CD14-positive monocyte (primary cell): ENCODE data around the gene APOL3. TPM values are rescaled to one million over a fixed set of nuclear protein-coding genes. Genes with fewer than 3 reads are reported as not detected.

Source experiments
- DNase-seq, 3 donors: peaks; one replicate each; pipeline ENCODE4 v3.0.0-alpha.2; 2011 to 2022
- H2AFZ ChIP-seq: 2 replicates; pipeline ENCODE4 v1.6.0; 2012; ENCODE audit warnings: mild to moderate bottlenecking, low read depth, low read length, inconsistent platforms; ENCODE audit not compliant: insufficient read depth, poor library complexity, severe bottlenecking
- H3K27ac ChIP-seq, 2 donors: 1 replicate in 1 of 2; 2 replicates in 1 of 2; pipeline ENCODE4 v1.5.1; 2012 to 2013; ENCODE audit warnings: low read length in 2 of 2, control low read depth in 1 of 2, inconsistent platforms in 1 of 2, low read depth in 1 of 2, mild to moderate bottlenecking in 1 of 2
- H3K27me3 ChIP-seq, 2 donors: one replicate each; pipeline versions ENCODE4 v1.6.0 to v1.6.1; 2011 to 2013; ENCODE audit warnings: low read length in 2 of 2; ENCODE audit not compliant: control insufficient read depth in 2 of 2, insufficient read depth in 2 of 2
- H3K36me3 ChIP-seq, 2 donors: replicated peaks in 1 of 2; 1 replicate in 1 of 2; 2 replicates in 1 of 2; pipeline versions ENCODE4 v1.5.1 to v1.6.1; 2012 to 2013; ENCODE audit warnings: low read length in 2 of 2, control low read depth in 1 of 2, inconsistent platforms in 1 of 2, mild to moderate bottlenecking in 1 of 2; ENCODE audit not compliant: insufficient read depth in 2 of 2, control insufficient read depth in 1 of 2
- H3K4me1 ChIP-seq, 2 donors: 1 replicate in 1 of 2; 2 replicates in 1 of 2; pipeline versions ENCODE4 v1.5.1 to v1.6.1; 2012 to 2013; ENCODE audit warnings: low read length in 2 of 2, control low read depth in 1 of 2, inconsistent platforms in 1 of 2, mild to moderate bottlenecking in 1 of 2, moderate library complexity in 1 of 2; ENCODE audit not compliant: insufficient read depth in 2 of 2, control insufficient read depth in 1 of 2
- H3K4me2 ChIP-seq: replicated peaks from 2 replicates; pipeline ENCODE3; 2012; ENCODE audit warnings: low read length, moderate library complexity, mild to moderate bottlenecking; ENCODE audit not compliant: poor library complexity, severe bottlenecking; ENCODE audit errors: extremely low read depth
- H3K4me3 ChIP-seq, 3 experiments: fragments of 200-600 bp in 1 of 3; sonication (generic) in 1 of 3; replicated peaks in 1 of 3; 1 replicate in 2 of 3; 2 replicates in 1 of 3; pipeline ENCODE4 v1.5.1; 2011 to 2013; ENCODE audit warnings: low read length in 3 of 3, mild to moderate bottlenecking in 3 of 3, control low read depth in 2 of 3, low read depth in 2 of 3, inconsistent platforms in 1 of 3, moderate library complexity in 1 of 3
- H3K79me2 ChIP-seq: 2 replicates; pipeline ENCODE4 v1.6.0; 2012; ENCODE audit warnings: mild to moderate bottlenecking, control low read depth, inconsistent platforms, low read length, moderate library complexity; ENCODE audit not compliant: insufficient read depth
- H3K9ac ChIP-seq: 2 replicates; pipeline ENCODE4 v1.6.0; 2017; ENCODE audit warnings: low read length, mild to moderate bottlenecking; ENCODE audit not compliant: insufficient read depth, poor library complexity, severe bottlenecking
- H3K9me3 ChIP-seq, 2 donors: replicated peaks in 1 of 2; 1 replicate in 1 of 2; 2 replicates in 1 of 2; pipeline versions ENCODE4 v1.5.1 to v1.6.1; 2012 to 2013; ENCODE audit warnings: low read length in 2 of 2, control low read depth in 1 of 2; ENCODE audit not compliant: control insufficient read depth in 1 of 2, insufficient read depth in 1 of 2
- H4K20me1 ChIP-seq: 2 replicates; pipeline ENCODE4 v1.6.0; 2012; ENCODE audit warnings: mild to moderate bottlenecking, low read length, control low read depth, moderate library complexity; ENCODE audit not compliant: insufficient read depth
- H3K27ac Mint-ChIP-seq, 7 donors: one replicate each; pipeline ENCODE4 v1.8.0; 2020; ENCODE audit warnings: mild to moderate bottlenecking in 7 of 7, mixed read lengths in 7 of 7, moderate library complexity in 6 of 7, inconsistent platforms in 2 of 7
- H3K27me3 Mint-ChIP-seq, 3 donors: one replicate each; pipeline ENCODE4 v1.8.0; 2021 to 2022; ENCODE audit warnings: low read depth in 3 of 3, mild to moderate bottlenecking in 3 of 3, mixed read lengths in 3 of 3, moderate library complexity in 3 of 3, inconsistent platforms in 1 of 3
- H3K36me3 Mint-ChIP-seq, 2 donors: one replicate each; pipeline ENCODE4 v1.8.0; 2020; ENCODE audit warnings: mixed read lengths in 2 of 2, inconsistent platforms in 1 of 2, mild to moderate bottlenecking in 1 of 2
- H3K4me1 Mint-ChIP-seq: one replicate; pipeline ENCODE4 v1.8.0; 2020; ENCODE audit warnings: mild to moderate bottlenecking, mixed read lengths
- H3K4me3 Mint-ChIP-seq, 2 donors: one replicate each; pipeline ENCODE4 v1.8.0; 2020; ENCODE audit warnings: mild to moderate bottlenecking in 2 of 2, mixed read lengths in 2 of 2, moderate library complexity in 1 of 2
- H3K9me3 Mint-ChIP-seq, 7 donors: one replicate each; pipeline ENCODE4 v1.8.0; 2020 to 2022; ENCODE audit warnings: mixed read lengths in 7 of 7, mild to moderate bottlenecking in 6 of 7, moderate library complexity in 6 of 7, inconsistent platforms in 2 of 7
- WGBS: methylation state at CpG from one replicate; pipeline ENCODE4 v1.1.5; 2013; ENCODE audit warnings: missing lambda C conversion rate; ENCODE audit not compliant: insufficient coverage; 5-methylcytosine and 5-hydroxymethylcytosine counted together
- intact Hi-C, 2 donors: fragments of 100-400 bp; cut with micrococcal nuclease; formaldehyde crosslinking; loops; one replicate each; pipeline versions ENCODE4 v1.15.0 to v1.15.1; 2023
- polyA plus RNA-seq, 3 donors: library from polyadenylated mRNA; depleted of rRNA in 1 of 3; unstranded in 2 of 3; stranded (reverse) in 1 of 3; fragments of 300-500 nt in 2 of 3; fragments of >200 nt in 1 of 3; fragmentation: Illumina TruSeq in 2 of 3; gene quantifications; 1 replicate in 2 of 3; 2 replicates in 1 of 3; pipeline ENCODE4 v1.2.3, GENCODE V29; 2012 to 2021
- TF ChIP-seq, protein P1 (sequence below): fragments of 200-600 bp; IDR thresholded peaks from one replicate; pipeline ENCODE4 v1.8.0; 2022; ENCODE audit warnings: antibody characterized with exemption, mild to moderate bottlenecking

The APOL3 gene
- polyA plus RNA-seq, 3 donors: 39.9 to 97.0 (median 61.3) TPM

DNA sequence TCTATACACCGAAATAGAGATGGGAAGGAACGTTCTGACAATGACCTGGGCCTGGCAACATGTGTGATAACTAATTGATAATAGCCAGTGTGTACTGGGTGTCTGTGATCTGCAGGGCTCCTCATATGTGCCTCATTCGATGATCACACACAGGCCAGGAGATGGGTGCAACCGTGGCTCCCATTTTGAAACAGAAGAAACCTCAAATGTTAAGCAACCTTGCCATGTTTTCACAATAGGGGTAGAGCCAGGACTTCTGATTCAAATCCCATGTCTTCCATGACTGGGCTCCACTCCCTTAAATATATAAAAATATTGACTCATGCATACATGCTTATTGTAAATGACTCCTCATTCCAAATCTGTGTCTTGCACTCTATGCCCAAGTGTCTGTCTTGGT is 11.1 kb downstream of the APOL3 start:
- no peak overlapping the region for H2AFZ ChIP-seq
- no peaks in the 10 kb centered on the region for H3K9me3 ChIP-seq
- peaks cover 78% of the 10 kb centered on the region for H4K20me1 ChIP-seq
- H3K4me3 ChIP-seq: peak overlapping the region in 1 of 3 experiments; percentile 2
- no peak overlapping the region for H3K9ac ChIP-seq
- Mint-ChIP-seq H3K9me3 (peaks cover 0 to 7% (median 2%) of the 10 kb centered on the region in 7 donors), H3K4me1 (peaks cover 68% of the 10 kb centered on the region), H3K36me3 (peaks cover 85 to 92% of the 10 kb centered on the region in 2 donors), H3K27ac (peak overlapping the region; percentile 71 to 87 (median 80)), H3K4me3 (peak overlapping the region in 1 of 2 donors; percentile 36), H3K27me3 (peaks cover 0 to 1% (median 0%) of the 10 kb centered on the region in 3 donors)
- H3K27ac ChIP-seq: peak overlapping the region in 1 of 2 donors; percentile 55
- H3K36me3 ChIP-seq: peaks cover 33 to 88% of the 10 kb centered on the region in 2 donors
- H3K4me2 ChIP-seq: peak overlapping the region; percentile 14
- H3K79me2 ChIP-seq: peaks cover 46% of the 10 kb centered on the region
- no peaks in the 10 kb centered on the region for H3K27me3 ChIP-seq
- 50% methylated on average over 2 of the region's 4 CpGs for WGBS
- peak; percentile 38 to 80 (median 63) for DNase-seq
- intact Hi-C loops: loop anchor here in 1 of 2 donors (2.0 kb wide), 1 partner anchor 29 kb away; no protein-coding TSS in a partner anchor
- H3K4me1 ChIP-seq: peaks cover 29 to 45% of the 10 kb centered on the region in 2 donors
- TF ChIP-seq, protein P1, sequence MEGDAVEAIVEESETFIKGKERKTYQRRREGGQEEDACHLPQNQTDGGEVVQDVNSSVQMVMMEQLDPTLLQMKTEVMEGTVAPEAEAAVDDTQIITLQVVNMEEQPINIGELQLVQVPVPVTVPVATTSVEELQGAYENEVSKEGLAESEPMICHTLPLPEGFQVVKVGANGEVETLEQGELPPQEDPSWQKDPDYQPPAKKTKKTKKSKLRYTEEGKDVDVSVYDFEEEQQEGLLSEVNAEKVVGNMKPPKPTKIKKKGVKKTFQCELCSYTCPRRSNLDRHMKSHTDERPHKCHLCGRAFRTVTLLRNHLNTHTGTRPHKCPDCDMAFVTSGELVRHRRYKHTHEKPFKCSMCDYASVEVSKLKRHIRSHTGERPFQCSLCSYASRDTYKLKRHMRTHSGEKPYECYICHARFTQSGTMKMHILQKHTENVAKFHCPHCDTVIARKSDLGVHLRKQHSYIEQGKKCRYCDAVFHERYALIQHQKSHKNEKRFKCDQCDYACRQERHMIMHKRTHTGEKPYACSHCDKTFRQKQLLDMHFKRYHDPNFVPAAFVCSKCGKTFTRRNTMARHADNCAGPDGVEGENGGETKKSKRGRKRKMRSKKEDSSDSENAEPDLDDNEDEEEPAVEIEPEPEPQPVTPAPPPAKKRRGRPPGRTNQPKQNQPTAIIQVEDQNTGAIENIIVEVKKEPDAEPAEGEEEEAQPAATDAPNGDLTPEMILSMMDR: no peak

GRCh38 chr22:36148411-36148810 is 12.1 kb downstream of the APOL3 start:
- intact Hi-C loops: loop anchor here in 1 of 2 donors (2.0 kb wide), 1 partner anchor 30 kb away; no protein-coding TSS in a partner anchor
- Mint-ChIP-seq H3K27ac (peak overlapping the region in 2 of 7 donors; percentile 58 to 80), H3K4me1 (peaks cover 59% of the 10 kb centered on the region), H3K27me3 (peaks cover 0 to 1% (median 0%) of the 10 kb centered on the region in 3 donors), H3K4me3 (no peak overlapping the region), H3K9me3 (peaks cover 0 to 7% (median 2%) of the 10 kb centered on the region in 7 donors), H3K36me3 (peaks cover 89 to 93% of the 10 kb centered on the region in 2 donors)
- Histone ChIP-seq H4K20me1 (peaks cover 79% of the 10 kb centered on the region), H2AFZ (no peak overlapping the region), H3K36me3 (peaks cover 42 to 88% of the 10 kb centered on the region in 2 donors), H3K4me1 (peaks cover 29 to 36% of the 10 kb centered on the region in 2 donors), H3K79me2 (peaks cover 36% of the 10 kb centered on the region), H3K9me3 (no peaks in the 10 kb centered on the region), H3K27me3 (no peaks in the 10 kb centered on the region), H3K9ac (no peak overlapping the region), H3K27ac (peak overlapping the region in 1 of 2 donors; percentile 55), H3K4me2 (no peak overlapping the region), H3K4me3 (no peak overlapping the region)
- 81% methylated on average over 7 of the region's 8 CpGs for WGBS
- no peak for DNase-seq
- TF ChIP-seq, protein P1: no peak
